HUES6 (cell line): ENCODE data around the gene ACVR1.
A peak's percentile ranks its signal among the peaks of the same experiment; 100 is the strongest.

Experiments used
- H3K27ac ChIP-seq: 2 replicates; pipeline ENCODE4 v1.7.0; 2013; ENCODE audit warnings: low read depth, mild to moderate bottlenecking, low read length, inconsistent platforms
- H3K27me3 ChIP-seq: 2 replicates; pipeline ENCODE4 v1.6.1; 2013; ENCODE audit warnings: low read length; ENCODE audit not compliant: control insufficient read depth, insufficient read depth
- H3K36me3 ChIP-seq: 2 replicates; pipeline ENCODE4 v1.6.1; 2013; ENCODE audit warnings: low read length; ENCODE audit not compliant: control insufficient read depth, insufficient read depth
- H3K4me1 ChIP-seq: 2 replicates; pipeline ENCODE4 v1.6.1; 2013; ENCODE audit warnings: low read length; ENCODE audit not compliant: control insufficient read depth, insufficient read depth
- H3K4me3 ChIP-seq: 2 replicates; pipeline ENCODE4 v1.5.1; 2013; ENCODE audit warnings: low read depth, low read length
- H3K9ac ChIP-seq: one replicate; pipeline ENCODE4 v1.6.1; 2013; ENCODE audit warnings: mild to moderate bottlenecking, low read length
- H3K9me3 ChIP-seq: 2 replicates; pipeline ENCODE4 v1.6.1; 2013; ENCODE audit warnings: low read depth, low read length; ENCODE audit not compliant: control insufficient read depth, insufficient read depth

Gene ACVR1

DNA sequence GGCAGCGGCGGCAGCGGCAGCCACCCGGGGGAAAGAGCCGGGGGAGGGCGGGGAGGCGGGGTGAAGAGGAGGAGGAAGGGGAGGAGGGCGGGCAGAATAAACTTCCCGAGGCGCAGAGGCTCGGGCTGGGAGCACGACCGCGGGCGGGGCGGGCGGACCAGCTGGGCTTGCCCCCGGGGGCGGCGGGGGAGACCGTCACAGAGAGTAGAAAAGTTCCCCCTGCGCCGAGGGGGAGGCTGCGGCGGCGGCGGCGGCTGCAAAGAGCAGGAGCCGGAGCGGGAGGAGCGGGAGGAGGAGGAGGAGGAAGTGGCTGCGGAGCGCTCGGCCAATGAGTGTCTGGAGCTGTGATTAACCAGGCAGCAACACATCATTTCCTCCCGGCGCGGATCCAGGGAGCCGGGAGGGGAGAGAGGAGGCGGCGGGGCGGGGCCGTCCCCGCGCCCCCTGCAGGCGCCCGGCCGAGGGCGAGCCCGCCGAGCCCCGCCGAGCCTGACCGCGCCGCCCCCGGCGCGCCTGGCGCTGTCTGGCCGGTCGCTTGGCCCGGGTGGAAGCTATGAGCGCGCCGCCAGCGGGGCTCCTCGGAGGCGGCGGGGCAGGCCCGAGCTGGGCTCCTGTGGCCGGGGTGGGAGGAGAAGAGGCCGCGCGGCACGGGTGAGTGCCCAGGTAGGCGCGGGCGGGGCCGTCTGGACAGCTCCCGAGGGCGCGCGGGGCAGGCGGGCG, at the start of gene ACVR1:
Gene ACVR1 (minus strand): TSS at position 265 of the 720 bp plus-strand sequence. CDS start 76,837 bp downstream, outside the sequence.
- Histone ChIP-seq H3K4me3 (peak within 1 kb of the TSS; percentile 95), H3K4me1 (peaks cover 28% of the 10 kb centered on the region), H3K27ac (peak within 1 kb of the TSS; percentile 78; the same call in 1 of the 2 replicates), H3K9me3 (no peaks in the 10 kb centered on the region), H3K9ac (peak within 1 kb of the TSS; percentile 83), H3K36me3 (no peaks in the 10 kb centered on the region), H3K27me3 (no peaks in the 10 kb centered on the region; the same call in 1 of the 2 replicates)

DNA sequence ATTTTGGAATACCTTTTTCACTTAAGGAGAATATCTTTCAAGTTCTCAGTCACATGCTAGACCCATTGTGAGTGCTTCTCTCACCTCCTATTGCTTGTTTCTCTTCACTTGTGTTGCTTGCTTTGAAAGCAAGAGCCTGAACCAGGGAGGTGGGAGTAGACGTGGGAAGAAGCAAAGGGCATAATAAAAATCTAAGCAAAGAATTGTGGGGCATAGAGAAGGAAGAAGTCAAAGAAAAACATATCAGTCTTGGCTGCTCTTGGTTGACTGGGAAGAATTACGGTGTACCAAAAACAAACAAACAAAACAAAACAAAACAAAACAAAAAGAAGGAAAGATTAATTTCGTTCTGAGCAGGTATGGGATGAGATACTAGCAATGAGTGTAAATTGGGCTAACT, 48.9 kb upstream of the ACVR1 start:
- Histone ChIP-seq H3K9me3 (no peaks in the 10 kb centered on the region; the same call in 1 of the 2 replicates), H3K36me3 (no peaks in the 10 kb centered on the region), H3K4me1 (peaks cover 24% of the 10 kb centered on the region), H3K27ac (no peak overlapping the region), H3K9ac (no peak overlapping the region), H3K4me3 (no peak overlapping the region), H3K27me3 (peaks cover 7% of the 10 kb centered on the region)

GRCh38 chr2:157923598-157924217, 47.6 kb upstream of the ACVR1 start:
- Histone ChIP-seq H3K4me1 (peaks cover 27% of the 10 kb centered on the region), H3K4me3 (no peak overlapping the region), H3K27ac (no peak overlapping the region; the same call in 1 of the 2 replicates), H3K36me3 (no peaks in the 10 kb centered on the region), H3K9ac (no peak overlapping the region), H3K9me3 (no peaks in the 10 kb centered on the region; the same call in 1 of the 2 replicates), H3K27me3 (peaks cover 9% of the 10 kb centered on the region; the same call in 1 of the 2 replicates)

GRCh38 chr2:157922815-157923214, 46.7 kb upstream of the ACVR1 start:
- no peaks in the 10 kb centered on the region for H3K9me3 ChIP-seq
- H3K27ac ChIP-seq: no peak overlapping the region
- H3K27me3 ChIP-seq: peaks cover 10% of the 10 kb centered on the region; the same call in 1 of the 2 replicates
- H3K4me1 ChIP-seq: peaks cover 27% of the 10 kb centered on the region
- no peak overlapping the region for H3K4me3 ChIP-seq
- no peak overlapping the region for H3K9ac ChIP-seq
- H3K36me3 ChIP-seq: no peaks in the 10 kb centered on the region

GRCh38 chr2:157922336-157922735, 46.2 kb upstream of the ACVR1 start:
- Histone ChIP-seq H3K27me3 (peaks cover 10% of the 10 kb centered on the region; the same call in 1 of the 2 replicates), H3K4me3 (no peak overlapping the region), H3K9me3 (no peaks in the 10 kb centered on the region), H3K27ac (no peak overlapping the region), H3K4me1 (peaks cover 27% of the 10 kb centered on the region), H3K36me3 (no peaks in the 10 kb centered on the region), H3K9ac (no peak overlapping the region)

DNA sequence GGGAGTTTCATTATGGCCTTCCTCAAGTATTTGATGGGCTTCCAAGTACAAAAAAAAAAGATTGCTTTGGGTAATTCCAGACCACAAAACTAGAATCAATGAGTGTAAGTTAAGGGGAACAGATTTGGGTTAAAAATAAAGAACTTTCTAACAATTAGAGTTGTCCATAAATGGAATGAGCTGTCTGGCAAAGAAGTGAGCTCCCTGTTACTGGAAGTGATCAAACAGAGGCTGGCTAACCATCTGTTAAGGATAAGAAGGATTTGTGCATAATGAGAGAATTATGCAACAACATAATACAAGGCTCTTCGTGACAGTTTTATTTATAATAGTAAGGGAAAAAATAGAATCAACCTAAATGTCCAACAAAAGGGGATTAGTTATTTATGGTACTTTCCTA, 44.6 kb upstream of the ACVR1 start:
- H3K4me3 ChIP-seq: no peak overlapping the region

GRCh38 chr2:157919181-157919580, 43.1 kb upstream of the ACVR1 start:
- Histone ChIP-seq H3K9me3 (no peaks in the 10 kb centered on the region), H3K27ac (no peak overlapping the region), H3K4me1 (peaks cover 15% of the 10 kb centered on the region), H3K4me3 (no peak overlapping the region), H3K36me3 (no peaks in the 10 kb centered on the region), H3K9ac (no peak overlapping the region), H3K27me3 (peaks cover 10% of the 10 kb centered on the region; the same call in 1 of the 2 replicates)

More for the DNA sequence above, 44.6 kb upstream of the ACVR1 start:
- Histone ChIP-seq H3K9me3 (no peaks in the 10 kb centered on the region), H3K27me3 (peaks cover 10% of the 10 kb centered on the region; the same call in 1 of the 2 replicates), H3K36me3 (no peaks in the 10 kb centered on the region), H3K27ac (no peak overlapping the region), H3K9ac (no peak overlapping the region), H3K4me1 (peaks cover 27% of the 10 kb centered on the region)

- peaks cover 7% of the 10 kb centered on the region; the same call in 1 of the 2 replicates for H3K4me1 ChIP-seq
- no peaks in the 10 kb centered on the region for H3K9me3 ChIP-seq
- H3K36me3 ChIP-seq: no peaks in the 10 kb centered on the region
- no peak overlapping the region for H3K9ac ChIP-seq
- H3K4me3 ChIP-seq: no peak overlapping the region
- peaks cover 10% of the 10 kb centered on the region; the same call in 1 of the 2 replicates for H3K27me3 ChIP-seq
- no peak overlapping the region for H3K27ac ChIP-seq
Measured at GRCh38 chr2:157918319-157918718, 42.2 kb upstream of the ACVR1 start.

- H3K9ac ChIP-seq: no peak overlapping the region
- no peaks in the 10 kb centered on the region for H3K27me3 ChIP-seq
- no peaks in the 10 kb centered on the region for H3K4me1 ChIP-seq
- H3K36me3 ChIP-seq: no peaks in the 10 kb centered on the region
- no peak overlapping the region for H3K4me3 ChIP-seq
- no peaks in the 10 kb centered on the region for H3K9me3 ChIP-seq
- no peak overlapping the region for H3K27ac ChIP-seq
Measured at GRCh38 chr2:157911750-157912149, 35.6 kb upstream of the ACVR1 start.

DNA sequence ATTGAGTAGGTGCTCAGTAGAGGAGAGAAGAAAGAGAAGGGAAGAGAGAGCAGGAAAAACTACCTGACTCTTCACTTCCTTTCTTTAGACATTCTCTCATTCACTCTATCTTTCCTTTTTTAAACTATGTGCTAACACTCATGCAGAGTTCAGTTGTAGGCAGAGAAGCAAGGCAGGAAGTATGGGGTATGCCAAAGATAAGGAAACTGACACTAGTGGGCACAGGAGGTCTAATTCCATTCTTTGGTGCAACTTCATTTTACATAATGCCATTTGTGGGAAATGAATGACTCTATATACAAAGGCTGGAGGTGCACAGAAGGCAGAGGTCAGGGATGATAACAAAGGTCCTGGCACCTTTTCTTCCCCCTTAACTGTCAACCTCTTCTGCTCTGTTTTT, 35.1 kb upstream of the ACVR1 start:
- no peak overlapping the region for H3K4me3 ChIP-seq
- no peaks in the 10 kb centered on the region for H3K27me3 ChIP-seq
- no peaks in the 10 kb centered on the region for H3K4me1 ChIP-seq
- H3K9me3 ChIP-seq: no peaks in the 10 kb centered on the region
- no peak overlapping the region for H3K27ac ChIP-seq
- no peak overlapping the region for H3K9ac ChIP-seq
- no peaks in the 10 kb centered on the region for H3K36me3 ChIP-seq

DNA sequence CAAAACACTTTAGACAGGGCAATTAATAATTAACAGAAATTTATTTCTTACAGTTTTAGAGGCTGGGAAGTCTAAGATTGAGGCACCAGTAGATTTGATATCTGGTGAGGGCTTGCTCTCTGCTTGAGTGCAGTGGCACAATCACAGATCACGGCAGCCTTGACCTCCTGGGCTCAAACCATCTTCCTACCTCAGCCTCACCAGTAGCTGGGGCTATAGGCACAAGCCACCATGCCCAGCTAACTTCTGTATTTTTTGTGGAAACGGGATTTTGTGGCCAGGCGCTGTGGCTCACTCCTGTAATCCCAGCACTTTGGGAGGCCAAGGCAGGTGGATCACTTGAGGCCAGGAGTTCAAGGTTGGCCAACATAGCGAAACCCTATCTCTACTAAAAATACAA, 29.0 kb upstream of the ACVR1 start:
- Histone ChIP-seq H3K9me3 (no peaks in the 10 kb centered on the region), H3K4me3 (no peak overlapping the region), H3K4me1 (0 out of 2 replicates have a peak, but pooled peaks cover 13% of the 10 kb centered on the region), H3K9ac (no peak overlapping the region), H3K36me3 (no peaks in the 10 kb centered on the region), H3K27ac (no peak overlapping the region), H3K27me3 (no peaks in the 10 kb centered on the region)
